DND-41 (cell line): ENCODE data around the gene PCNX2.
"Not testable (repeated sequence)": the region's sequence is repeated elsewhere in the genome, so short reads cannot be mapped to it uniquely, and the experiment has no call there.

ENCODE experiments used
- ATAC-seq: fragments of 200-7000 bp; cut with Tn5 transposase; 3 replicates; pipeline ENCODE4 v1.9.1; 2021; ENCODE audit warnings: low read depth; ENCODE audit not compliant: insufficient read depth
- DNase-seq: peaks from one replicate; pipeline ENCODE4 v3.0.0-alpha.2; 2020
- H2AFZ ChIP-seq: 2 replicates; pipeline ENCODE4 v1.6.0; 2012; ENCODE audit warnings: low read depth, low read length
- H3K27ac ChIP-seq: 2 replicates; pipeline ENCODE4 v1.5.1; 2012; ENCODE audit warnings: low read length, inconsistent platforms
- H3K27me3 ChIP-seq: fragments of 200-600 bp; sonication (generic); 2 replicates; pipeline ENCODE4 v1.6.0; 2012; ENCODE audit warnings: low read length, mild to moderate bottlenecking, inconsistent platforms; ENCODE audit not compliant: insufficient read depth, poor library complexity
- H3K36me3 ChIP-seq: 2 replicates; pipeline ENCODE4 v1.5.1; 2012; ENCODE audit warnings: low read length, inconsistent platforms; ENCODE audit not compliant: insufficient read depth
- H3K4me1 ChIP-seq: 2 replicates; pipeline ENCODE4 v1.5.1; 2012; ENCODE audit warnings: mild to moderate bottlenecking, low read length; ENCODE audit not compliant: insufficient read depth
- H3K4me2 ChIP-seq: 2 replicates; pipeline ENCODE4 v1.6.0; 2012; ENCODE audit warnings: mild to moderate bottlenecking, moderate library complexity, low read length, inconsistent platforms; ENCODE audit not compliant: insufficient read depth
- H3K4me3 ChIP-seq, 2 experiments: fragments of 200-600 bp in 1 of 2; shearing (Covaris generic) in 1 of 2; 2 replicates each; pipeline ENCODE4 v1.5.1; 2012 to 2016; ENCODE audit warnings: inconsistent platforms in 2 of 2, low read length in 2 of 2, mild to moderate bottlenecking in 2 of 2, low read depth in 1 of 2, moderate library complexity in 1 of 2
- H3K79me2 ChIP-seq: 2 replicates; pipeline ENCODE4 v1.6.0; 2012; ENCODE audit warnings: low read length, inconsistent platforms; ENCODE audit not compliant: insufficient read depth
- H3K9ac ChIP-seq: 2 replicates; pipeline ENCODE4 v1.6.0; 2012; ENCODE audit warnings: low read depth, mild to moderate bottlenecking, inconsistent platforms, low read length, moderate library complexity
- H3K9me3 ChIP-seq: 2 replicates; pipeline ENCODE4 v1.5.1; 2012; ENCODE audit warnings: low read length, moderate library complexity, mild to moderate bottlenecking, inconsistent platforms; ENCODE audit not compliant: insufficient read depth, severe bottlenecking
- H4K20me1 ChIP-seq: 2 replicates; pipeline ENCODE4 v1.6.0; 2012; ENCODE audit warnings: low read length; ENCODE audit not compliant: insufficient read depth
- CTCF ChIP-seq: IDR thresholded peaks from 2 replicates; pipeline ENCODE4 v1.5.1; 2012; ENCODE audit warnings: borderline replicate concordance, low read length, moderate library complexity, mild to moderate bottlenecking; ENCODE audit not compliant: poor library complexity, severe bottlenecking; ENCODE audit errors: extremely low read depth
- EZH2 ChIP-seq: IDR thresholded peaks from 3 replicates; pipeline ENCODE4 v1.6.1; 2012; ENCODE audit warnings: borderline replicate concordance, low read depth, mild to moderate bottlenecking, moderate library complexity, low read length, inconsistent platforms; ENCODE audit not compliant: severe bottlenecking

Gene PCNX2

GRCh38 chr1:233138788-233139585 lies 156.5 kb downstream of the PCNX2 start:
- no peak overlapping the region for H3K4me2 ChIP-seq
- H3K27ac ChIP-seq, result no peak overlapping the region
- no peak overlapping the region for H3K4me3 ChIP-seq
- no peaks in the 10 kb centered on the region for H3K36me3 ChIP-seq
- H3K4me1 ChIP-seq, result no peaks in the 10 kb centered on the region; the same call in 1 of the 2 replicates
- TF ChIP-seq EZH2 (no peak), CTCF (no peak)
- H3K79me2 ChIP-seq, result no peaks in the 10 kb centered on the region
- H3K27me3 ChIP-seq, result no peaks in the 10 kb centered on the region
- H3K9ac ChIP-seq, result no peak overlapping the region
- ATAC-seq (no peak), DNase-seq (no peak)
- no peaks in the 10 kb centered on the region for H4K20me1 ChIP-seq
- no peaks in the 10 kb centered on the region for H3K9me3 ChIP-seq
- H2AFZ ChIP-seq, result no peak overlapping the region

GRCh38 chr1:233135833-233136232 lies 159.7 kb downstream of the PCNX2 start:
- Histone ChIP-seq H3K79me2 (no peaks in the 10 kb centered on the region), H2AFZ (no peak overlapping the region), H3K9ac (no peak overlapping the region), H4K20me1 (no peaks in the 10 kb centered on the region), H3K4me3 (no peak overlapping the region), H3K27ac (no peak overlapping the region), H3K36me3 (no peaks in the 10 kb centered on the region), H3K4me1 (no peaks in the 10 kb centered on the region; the same call in 1 of the 2 replicates), H3K9me3 (no peaks in the 10 kb centered on the region), H3K27me3 (no peaks in the 10 kb centered on the region), H3K4me2 (no peak overlapping the region)
- no peak for ATAC-seq
- TF ChIP-seq EZH2 (no peak), CTCF (no peak)
- no peak for DNase-seq

DNA sequence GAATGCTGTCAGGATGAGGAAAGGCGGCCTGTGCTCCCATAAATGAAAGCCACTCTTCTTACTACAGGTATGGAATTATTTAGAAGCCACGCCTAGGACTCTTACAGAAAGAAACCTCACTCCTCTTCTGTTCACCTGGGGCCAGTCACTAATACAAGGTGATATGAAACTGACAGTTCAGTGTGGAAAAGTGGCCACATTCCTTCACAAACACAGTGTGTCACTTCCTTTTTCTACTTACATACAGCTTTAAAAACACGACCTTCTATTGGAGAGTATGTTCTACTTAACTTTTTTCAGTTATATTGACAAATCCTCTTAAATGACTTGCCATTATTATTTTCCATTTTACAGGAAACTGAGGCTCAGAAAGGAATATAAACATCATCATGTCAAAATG lies 163.1 kb downstream of the PCNX2 start:
- 0 out of 2 replicates have a peak, but pooled peaks cover 7% of the 10 kb centered on the region for H3K36me3 ChIP-seq
- no peak for DNase-seq
- TF ChIP-seq CTCF (no peak), EZH2 (no peak)

GRCh38 chr1:233129031-233129430 lies 166.5 kb downstream of the PCNX2 start:
- H3K36me3 ChIP-seq, result not testable (repeated sequence)

More for the DNA sequence above, 163.1 kb downstream of the PCNX2 start:
- Histone ChIP-seq H2AFZ (no peak overlapping the region), H3K9ac (no peak overlapping the region), H3K4me3 (no peak overlapping the region), H3K27me3 (no peaks in the 10 kb centered on the region), H3K79me2 (no peaks in the 10 kb centered on the region), H3K4me1 (no peaks in the 10 kb centered on the region), H3K9me3 (no peaks in the 10 kb centered on the region), H4K20me1 (no peaks in the 10 kb centered on the region), H3K27ac (no peak overlapping the region), H3K4me2 (no peak overlapping the region)
- no peak for ATAC-seq

More at GRCh38 chr1:233129031-233129430, 166.5 kb downstream of the PCNX2 start:
- H3K79me2 ChIP-seq, H3K4me1 ChIP-seq, H3K9ac ChIP-seq, H3K4me2 ChIP-seq, H2AFZ ChIP-seq, DNase-seq, H3K9me3 ChIP-seq, H3K27me3 ChIP-seq, H3K27ac ChIP-seq, H4K20me1 ChIP-seq, H3K4me3 ChIP-seq, ATAC-seq: not testable (repeated sequence)
